Nephron progenitor cell (in vitro differentiated cells): ENCODE results near the gene DIS3L.
A peak's percentile ranks its signal among the peaks of the same experiment; 100 is the strongest.
"Not testable (repeated sequence)": the region's sequence is repeated elsewhere in the genome, so short reads cannot be mapped to it uniquely, and the experiment has no call there.

Experiments used
- DNase-seq: peaks from one replicate; pipeline ENCODE4 v3.0.0; 2021
- H3K27ac Mint-ChIP-seq: 2 replicates; pipeline ENCODE4 v1.8.0; 2021; ENCODE audit warnings: mild to moderate bottlenecking, moderate library complexity, mixed read lengths
- H3K27me3 Mint-ChIP-seq: 2 replicates; pipeline ENCODE4 v1.8.0; 2021; ENCODE audit warnings: mild to moderate bottlenecking, low read depth, mixed read lengths; ENCODE audit not compliant: poor library complexity
- H3K36me3 Mint-ChIP-seq: 2 replicates; pipeline ENCODE4 v1.8.0; 2021; ENCODE audit warnings: low read depth, mixed read lengths
- H3K4me1 Mint-ChIP-seq: 2 replicates; pipeline ENCODE4 v1.8.0; 2021; ENCODE audit warnings: mixed read lengths
- H3K4me3 Mint-ChIP-seq: 2 replicates; pipeline ENCODE4 v1.8.0; 2021; ENCODE audit warnings: mild to moderate bottlenecking, moderate library complexity, mixed read lengths
- H3K9me3 Mint-ChIP-seq: 2 replicates; pipeline ENCODE4 v1.8.0; 2021; ENCODE audit warnings: mild to moderate bottlenecking, moderate library complexity, mixed read lengths
- TF ChIP-seq, protein P1 (sequence below): fragments of 200-600 bp; sonication (generic); IDR thresholded peaks from 2 replicates; pipeline ENCODE4 v1.5.0; 2021; ENCODE audit warnings: antibody characterized with exemption

Gene DIS3L

DNA sequence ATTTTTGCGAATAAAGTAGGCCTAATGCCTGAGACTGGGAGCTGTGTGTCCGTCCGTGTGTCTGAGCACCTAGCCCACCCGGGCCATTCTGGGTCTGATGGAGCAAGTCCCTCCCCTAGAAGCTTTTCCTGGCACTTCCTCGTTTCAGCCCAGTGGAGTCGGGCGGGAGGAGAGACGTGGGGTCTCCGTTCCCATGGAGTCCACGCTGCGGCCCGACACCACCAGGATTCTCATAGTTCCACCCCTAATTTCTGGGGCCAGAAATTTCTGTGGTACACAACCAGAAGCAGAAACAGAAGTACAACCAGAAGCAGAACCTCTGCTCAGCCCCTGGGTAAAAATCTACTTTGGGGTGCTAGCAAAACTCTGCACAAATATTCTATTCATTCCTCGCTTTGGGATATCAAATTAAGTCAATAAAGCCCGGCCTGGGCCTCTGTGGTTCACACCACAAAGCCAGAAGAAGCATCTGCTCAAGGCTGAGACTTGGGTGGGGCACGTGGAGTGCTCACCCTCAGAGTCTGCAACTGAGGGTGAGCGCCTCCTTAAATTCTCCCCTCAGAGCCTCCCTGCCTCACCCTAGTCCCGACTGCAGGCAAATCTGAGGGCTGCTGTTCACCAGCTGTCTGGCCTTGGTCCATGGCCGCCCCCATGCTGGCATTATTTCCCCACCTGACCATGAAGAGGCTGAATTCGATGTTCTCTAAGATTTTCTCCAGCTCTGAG is 38.3 kb upstream of the DIS3L start:
- TF ChIP-seq, protein P1, sequence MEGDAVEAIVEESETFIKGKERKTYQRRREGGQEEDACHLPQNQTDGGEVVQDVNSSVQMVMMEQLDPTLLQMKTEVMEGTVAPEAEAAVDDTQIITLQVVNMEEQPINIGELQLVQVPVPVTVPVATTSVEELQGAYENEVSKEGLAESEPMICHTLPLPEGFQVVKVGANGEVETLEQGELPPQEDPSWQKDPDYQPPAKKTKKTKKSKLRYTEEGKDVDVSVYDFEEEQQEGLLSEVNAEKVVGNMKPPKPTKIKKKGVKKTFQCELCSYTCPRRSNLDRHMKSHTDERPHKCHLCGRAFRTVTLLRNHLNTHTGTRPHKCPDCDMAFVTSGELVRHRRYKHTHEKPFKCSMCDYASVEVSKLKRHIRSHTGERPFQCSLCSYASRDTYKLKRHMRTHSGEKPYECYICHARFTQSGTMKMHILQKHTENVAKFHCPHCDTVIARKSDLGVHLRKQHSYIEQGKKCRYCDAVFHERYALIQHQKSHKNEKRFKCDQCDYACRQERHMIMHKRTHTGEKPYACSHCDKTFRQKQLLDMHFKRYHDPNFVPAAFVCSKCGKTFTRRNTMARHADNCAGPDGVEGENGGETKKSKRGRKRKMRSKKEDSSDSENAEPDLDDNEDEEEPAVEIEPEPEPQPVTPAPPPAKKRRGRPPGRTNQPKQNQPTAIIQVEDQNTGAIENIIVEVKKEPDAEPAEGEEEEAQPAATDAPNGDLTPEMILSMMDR: no peak
- no peak for DNase-seq
- Mint-ChIP-seq H3K9me3 (no peaks in the 10 kb centered on the region), H3K36me3 (no peaks in the 10 kb centered on the region), H3K4me1 (peaks cover 14% of the 10 kb centered on the region), H3K27ac (no peak overlapping the region), H3K27me3 (peaks cover 89% of the 10 kb centered on the region), H3K4me3 (peak overlapping the region; percentile 88)

DNA sequence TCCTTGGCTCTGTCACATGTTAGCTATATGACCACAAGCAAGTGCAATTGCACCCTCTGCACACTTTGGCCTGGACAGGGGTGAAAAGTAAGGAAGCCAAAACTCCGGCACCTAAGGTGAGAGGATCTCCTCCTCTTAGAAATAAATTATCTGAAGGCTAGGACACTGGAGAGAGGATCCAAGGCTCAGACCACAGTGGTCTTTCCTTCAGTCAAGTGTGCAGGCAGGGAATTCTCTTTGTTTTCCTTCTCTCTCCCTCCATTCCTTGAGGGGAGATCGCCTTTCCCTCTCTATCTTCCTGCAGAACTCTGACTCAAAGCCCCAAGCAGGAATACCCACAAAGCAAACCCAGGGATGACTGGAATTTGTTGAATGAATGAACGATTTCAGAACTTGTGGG is 36.7 kb upstream of the DIS3L start:
- Mint-ChIP-seq H3K27me3 (peaks cover 79% of the 10 kb centered on the region), H3K27ac (no peak overlapping the region), H3K36me3 (no peaks in the 10 kb centered on the region), H3K4me3 (no peak overlapping the region), H3K9me3 (peaks cover under 1% of the 10 kb centered on the region), H3K4me1 (peaks cover 14% of the 10 kb centered on the region)
- TF ChIP-seq, protein P1: no peak
- no peak for DNase-seq

DNA sequence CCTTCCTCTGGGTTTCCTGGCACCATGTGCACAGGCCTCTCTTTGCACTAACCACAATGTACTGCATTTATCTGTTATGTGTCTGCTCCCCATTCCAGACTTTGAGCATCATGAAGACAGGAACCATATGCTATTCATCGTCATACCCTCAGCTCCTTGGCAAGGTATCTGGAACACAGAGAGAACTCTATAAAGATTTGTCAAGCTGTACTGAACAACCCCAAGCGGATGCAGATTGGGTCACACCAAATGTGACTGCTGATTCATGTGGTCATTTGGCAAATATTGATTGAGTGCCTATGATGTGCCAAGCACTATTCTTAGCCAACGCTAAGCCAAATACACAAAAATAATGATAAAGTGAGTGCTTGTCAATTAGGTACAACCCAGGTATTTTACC is 32.3 kb upstream of the DIS3L start:
- DNase-seq: no peak
- peaks cover 5% of the 10 kb centered on the region for H3K36me3 Mint-ChIP-seq
- peaks cover 19% of the 10 kb centered on the region for H3K9me3 Mint-ChIP-seq
- TF ChIP-seq, protein P1: no peak
- H3K27ac Mint-ChIP-seq: no peak overlapping the region
- H3K4me3 Mint-ChIP-seq: no peak overlapping the region
- no peaks in the 10 kb centered on the region for H3K4me1 Mint-ChIP-seq
- H3K27me3 Mint-ChIP-seq: peaks cover 45% of the 10 kb centered on the region

DNA sequence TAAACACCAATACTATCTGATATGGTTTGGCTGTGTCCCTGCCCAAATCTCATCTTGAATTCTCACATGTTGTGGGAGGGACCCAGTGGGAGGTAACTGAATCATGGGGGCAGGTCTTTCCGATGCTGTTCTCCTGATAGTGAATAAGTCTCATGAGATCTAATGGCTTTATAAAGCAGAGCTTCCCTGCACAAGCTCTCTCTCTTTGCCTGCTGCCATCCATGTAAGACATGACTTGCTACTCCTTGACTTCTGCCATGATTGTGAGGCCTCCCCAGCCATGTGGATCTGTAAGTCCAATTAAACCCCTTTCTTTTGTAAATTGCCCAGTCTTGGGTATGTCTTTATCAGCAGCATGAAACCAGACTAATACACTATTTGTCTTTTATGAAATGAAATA is 30.5 kb upstream of the DIS3L start:
- DNase-seq, H3K36me3 Mint-ChIP-seq, H3K4me1 Mint-ChIP-seq, H3K27ac Mint-ChIP-seq, H3K4me3 Mint-ChIP-seq: not testable (repeated sequence)
- Mint-ChIP-seq H3K9me3 (peaks cover 19% of the 10 kb centered on the region), H3K27me3 (peaks cover 30% of the 10 kb centered on the region)

DNA sequence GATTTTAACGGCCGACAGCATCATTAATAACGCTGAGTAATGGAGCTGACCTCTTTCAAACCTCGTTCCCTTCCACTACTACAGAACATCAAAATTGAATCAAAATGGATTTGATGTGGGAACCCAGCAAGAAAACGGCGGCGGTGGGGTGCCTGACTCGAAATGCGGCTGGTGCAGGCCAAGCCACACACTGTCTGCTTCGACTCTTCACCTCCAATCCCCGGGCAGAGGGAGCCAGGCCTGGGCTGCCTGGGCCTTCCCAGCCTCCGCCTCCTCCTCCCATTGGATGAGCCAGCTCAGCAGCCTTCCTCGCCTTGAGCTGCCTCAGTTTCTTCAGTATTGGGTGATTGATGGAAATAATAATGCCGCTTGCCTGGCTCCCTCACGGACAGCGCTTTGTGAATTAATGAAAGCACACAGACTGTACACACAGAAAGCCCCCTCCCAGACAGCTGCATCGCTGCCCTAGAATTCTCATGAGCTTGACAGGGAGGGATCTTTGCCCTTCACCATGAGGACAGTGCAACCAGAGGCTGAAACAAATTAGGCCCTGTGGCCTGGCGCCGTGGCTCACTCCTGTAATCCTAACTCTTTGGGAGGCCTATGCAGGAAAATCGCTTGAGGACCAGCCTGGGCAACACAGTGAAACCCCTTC is 28.4 kb upstream of the DIS3L start:
- Mint-ChIP-seq H3K27ac (no peak overlapping the region), H3K27me3 (peaks cover 15% of the 10 kb centered on the region), H3K9me3 (peaks cover 19% of the 10 kb centered on the region)

DNA sequence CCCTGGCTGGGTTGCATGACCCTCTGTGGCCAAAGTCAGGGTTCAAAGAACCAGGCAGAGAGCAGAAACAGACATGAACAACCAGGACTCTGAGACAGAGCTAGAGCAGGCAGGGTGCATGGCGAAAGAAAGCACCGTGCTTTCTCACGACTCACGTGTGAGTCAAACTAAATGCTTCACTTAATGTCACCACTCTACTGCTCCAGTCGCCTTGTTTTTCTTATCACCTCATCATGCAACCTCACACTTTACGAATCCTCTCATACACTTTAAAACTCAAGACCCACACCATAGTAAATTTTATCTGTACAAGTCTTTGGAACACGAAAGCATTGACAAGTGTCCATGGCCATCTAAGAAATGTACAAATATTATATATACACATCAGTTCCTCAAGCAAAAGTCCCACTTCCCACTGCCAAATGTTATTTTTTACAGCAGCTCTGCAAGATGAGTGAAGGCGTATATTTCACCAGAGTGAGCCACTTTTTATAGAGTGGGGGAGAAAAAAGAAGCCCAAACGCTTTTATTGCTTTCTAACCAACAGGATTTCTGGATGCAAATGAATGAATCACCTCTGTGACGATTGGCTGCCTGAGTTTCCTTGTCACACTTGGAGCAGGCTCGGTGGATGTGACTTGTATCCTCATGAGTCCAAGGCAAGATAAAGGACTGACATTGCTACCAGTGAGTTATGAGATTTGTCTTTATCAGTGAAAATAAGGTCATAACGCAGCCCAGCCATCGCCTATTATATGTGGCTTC is 23.9 kb upstream of the DIS3L start:
- Mint-ChIP-seq H3K36me3 (no peaks in the 10 kb centered on the region), H3K9me3 (peaks cover 4% of the 10 kb centered on the region), H3K27me3 (peaks cover 8% of the 10 kb centered on the region), H3K4me1 (peaks cover 27% of the 10 kb centered on the region), H3K4me3 (peak overlapping the region; percentile 28), H3K27ac (no peak overlapping the region)
- peak; percentile 54 for DNase-seq
- TF ChIP-seq, protein P1: no peak

More for the DNA sequence above, 28.4 kb upstream of the DIS3L start:
- no peak overlapping the region for H3K4me3 Mint-ChIP-seq
- TF ChIP-seq, protein P1: no peak
- peaks cover 27% of the 10 kb centered on the region for H3K4me1 Mint-ChIP-seq
- DNase-seq: no peak
- H3K36me3 Mint-ChIP-seq: peaks cover 5% of the 10 kb centered on the region
